A673 (cell line): ENCODE data around the gene SLC6A18. TPM values are rescaled to one million over a fixed set of nuclear protein-coding genes. Genes with fewer than 3 reads are reported as not detected.
"Not testable (repeated sequence)": the region's sequence is repeated elsewhere in the genome, so short reads cannot be mapped to it uniquely, and the experiment has no call there.

Source experiments
- BruUV-seq: library from RNA; stranded (reverse); fragments of 400-500 nt; replicated peaks from 2 replicates; lab custom pipeline; 2021; lab: Mats Ljungman, UMichigan
- CTCF ChIA-PET: fragments of 300-600 bp; sonication (Branson Sonifier 250); formaldehyde crosslinking; loops from one replicate; lab custom pipeline; 2022; ENCODE audit warnings: antibody characterized with exemption; lab: Charles Lee
- POLR2A ChIA-PET: fragments of 300-600 bp; sonication (Branson Sonifier 250); formaldehyde crosslinking; loops from one replicate; lab custom pipeline; 2022; ENCODE audit warnings: antibody characterized with exemption; ENCODE audit not compliant: low non-redundant PET; lab: Charles Lee
- DNase-seq: peaks from one replicate; pipeline ENCODE4 v3.0.0-alpha.2; 2015; ENCODE audit warnings: low spot score
- H3K27ac ChIP-seq: fragments of 200-600 bp; sonication (generic); 2 replicates; pipeline ENCODE4 v1.5.1; 2016; ENCODE audit warnings: mixed run types, low read depth, mild to moderate bottlenecking, mixed read lengths, antibody characterized with exemption, low read length; ENCODE audit not compliant: poor library complexity, severe bottlenecking
- H3K27me3 ChIP-seq: fragments of 200-600 bp; sonication (generic); replicated peaks from 2 replicates; pipeline ENCODE4 v1.6.1; 2017; ENCODE audit warnings: mixed run types, low read depth, mild to moderate bottlenecking, mixed read lengths, antibody characterized with exemption, low read length; ENCODE audit not compliant: insufficient read depth, poor library complexity
- H3K36me3 ChIP-seq: fragments of 200-600 bp; sonication (generic); 2 replicates; pipeline ENCODE4 v1.6.1; 2016; ENCODE audit warnings: mixed run types, mild to moderate bottlenecking, mixed read lengths, antibody characterized with exemption, low read length; ENCODE audit not compliant: insufficient read depth, poor library complexity, severe bottlenecking
- H3K4me1 ChIP-seq: fragments of 200-600 bp; sonication (generic); 2 replicates; pipeline ENCODE4 v1.6.1; 2017; ENCODE audit warnings: mixed run types, mild to moderate bottlenecking, mixed read lengths, antibody characterized with exemption, low read length; ENCODE audit not compliant: insufficient read depth, poor library complexity, severe bottlenecking
- H3K4me3 ChIP-seq: fragments of 200-600 bp; sonication (generic); 2 replicates; pipeline ENCODE4 v1.5.1; 2016; ENCODE audit warnings: low read depth, mixed run types, mild to moderate bottlenecking, mixed read lengths, low read length; ENCODE audit not compliant: poor library complexity, severe bottlenecking
- H3K9me3 ChIP-seq: fragments of 200-600 bp; sonication (generic); 2 replicates; pipeline ENCODE4 v1.6.1; 2016; ENCODE audit warnings: mixed run types, low read depth, mild to moderate bottlenecking, mixed read lengths, antibody characterized with exemption, low read length; ENCODE audit not compliant: poor library complexity, severe bottlenecking
- CTCF ChIP-seq: fragments of 300-800, 200-600 bp; sonication (generic); conservative IDR thresholded peaks from 2 replicates; pipeline ENCODE4 v1.5.1; 2017; ENCODE audit warnings: low read depth, mild to moderate bottlenecking, antibody characterized with exemption, low read length, moderate library complexity, mixed read lengths
- EZH2 ChIP-seq: fragments of 200-600 bp; sonication (generic); IDR thresholded peaks from 2 replicates; pipeline ENCODE4 v1.6.1; 2017; ENCODE audit warnings: borderline replicate concordance, low read depth, mild to moderate bottlenecking, mixed read lengths, antibody characterized with exemption, low read length; ENCODE audit not compliant: poor library complexity, severe bottlenecking
- intact Hi-C: fragments of 100-400 bp; cut with micrococcal nuclease; formaldehyde crosslinking; loops from one replicate; pipeline ENCODE4 v1.10.0; 2022; ENCODE audit not compliant: unreplicated experiment
- total RNA-seq: library from RNA; stranded (reverse); gene quantifications from 2 replicates; pipeline ENCODE4 v1.2.3, GENCODE V29; 2021

Gene SLC6A18
- total RNA-seq, 1 experiment from 2014 or later: not detected

GRCh38 chr5:1280177-1281037, 55.2 kb downstream of the SLC6A18 start:
- intact Hi-C loops: no loop called here
- ChIA-PET CTCF (no interaction called here), POLR2A (no interaction called here)
- Histone ChIP-seq H3K9me3 (no peaks in the 10 kb centered on the region), H3K36me3 (no peaks in the 10 kb centered on the region), H3K27me3 (no peaks in the 10 kb centered on the region), H3K27ac (no peak overlapping the region), H3K4me3 (no peak overlapping the region), H3K4me1 (no peaks in the 10 kb centered on the region)
- TF ChIP-seq CTCF (no peak), EZH2 (no peak)
- DNase-seq: no peak
- BruUV-seq: no TSS peak

GRCh38 chr5:1281038-1281882, 56.1 kb downstream of the SLC6A18 start:
- TF ChIP-seq CTCF (no peak), EZH2 (no peak)
- Histone ChIP-seq H3K27ac (no peak overlapping the region), H3K4me1 (no peaks in the 10 kb centered on the region), H3K4me3 (no peak overlapping the region), H3K27me3 (no peaks in the 10 kb centered on the region), H3K9me3 (no peaks in the 10 kb centered on the region), H3K36me3 (no peaks in the 10 kb centered on the region)
- intact Hi-C loops: no loop called here
- CTCF ChIA-PET: no interaction called here
- no TSS peak for BruUV-seq
- DNase-seq: no peak
- POLR2A ChIA-PET: no interaction called here

GRCh38 chr5:1282131-1282992, 57.2 kb downstream of the SLC6A18 start:
- TF ChIP-seq CTCF (no peak), EZH2 (no peak)
- ChIA-PET POLR2A (no interaction called here), CTCF (no interaction called here)
- H3K9me3 ChIP-seq: no peaks in the 10 kb centered on the region
- DNase-seq: no peak
- H3K27ac ChIP-seq: no peak overlapping the region
- H3K27me3 ChIP-seq: no peaks in the 10 kb centered on the region
- H3K4me1 ChIP-seq: no peaks in the 10 kb centered on the region
- no peaks in the 10 kb centered on the region for H3K36me3 ChIP-seq
- no TSS peak for BruUV-seq
- intact Hi-C loops: no loop called here
- H3K4me3 ChIP-seq: no peak overlapping the region

- DNase-seq, H3K36me3 ChIP-seq, H3K9me3 ChIP-seq, intact Hi-C loops, CTCF ChIA-PET, BruUV-seq, H3K4me3 ChIP-seq, H3K4me1 ChIP-seq, POLR2A ChIA-PET, H3K27ac ChIP-seq, H3K27me3 ChIP-seq: not testable (repeated sequence)
Measured at GRCh38 chr5:1282993-1283728, 58.0 kb downstream of the SLC6A18 start.
